Sigmoid colon (tissue), 7 donors: ENCODE data around the gene RETNLB. TPM values are rescaled to one million over a fixed set of nuclear protein-coding genes. Genes with fewer than 3 reads are reported as not detected.

Source experiments
- DNase-seq: peaks from one replicate; pipeline ENCODE4 v3.0.0-alpha.2; 2019
- H3K27ac ChIP-seq, 4 donors: fragments of 200-600 bp; sonication (generic); one replicate each; pipeline ENCODE4 v1.5.1; 2016 to 2019; ENCODE audit warnings: mild to moderate bottlenecking in 1 of 4
- H3K27me3 ChIP-seq, 3 donors: fragments of 200-600 bp; sonication (generic); one replicate each; pipeline ENCODE4 v1.5.1; 2019; ENCODE audit warnings: mild to moderate bottlenecking in 1 of 3
- H3K36me3 ChIP-seq, 4 donors: fragments of 200-600 bp; sonication (generic); one replicate each; pipeline ENCODE4 v1.5.1; 2016 to 2019
- H3K4me1 ChIP-seq, 4 donors: fragments of 200-600 bp; sonication (generic); one replicate each; pipeline ENCODE4 v1.5.1; 2017 to 2019
- H3K4me3 ChIP-seq, 4 donors: fragments of 200-600 bp; sonication (generic); one replicate each; pipeline ENCODE4 v1.5.1; 2017 to 2019; ENCODE audit warnings: mild to moderate bottlenecking in 2 of 4, moderate library complexity in 1 of 4
- H3K9me3 ChIP-seq, 4 donors: fragments of 200-600 bp in 3 of 4; sonication (generic) in 3 of 4; one replicate each; pipeline versions ENCODE4 v1.5.1 to v1.6.1; 2013 to 2019
- CTCF ChIP-seq, 4 experiments: fragments of 450-650 bp in 3 of 4; fragments of 200-600 bp in 1 of 4; IDR thresholded peaks; one replicate each; pipeline ENCODE4 v1.5.1; 2016 to 2019; ENCODE audit warnings: antibody characterized with exemption in 4 of 4, mild to moderate bottlenecking in 3 of 4, moderate library complexity in 2 of 4
- EP300 ChIP-seq, 4 donors: sonication (generic); formaldehyde crosslinking; IDR thresholded peaks; one replicate each; pipeline ENCODE4 v1.6.1; 2017; ENCODE audit warnings: antibody characterized with exemption in 4 of 4
- POLR2A ChIP-seq, 2 donors: fragments of 450-650 bp; IDR thresholded peaks; one replicate each; pipeline ENCODE4 v1.6.1; 2016; ENCODE audit warnings: antibody characterized with exemption in 2 of 2, mild to moderate bottlenecking in 2 of 2, moderate library complexity in 2 of 2
- POLR2AphosphoS5 ChIP-seq, 4 donors: sonication (generic); formaldehyde crosslinking; IDR thresholded peaks; one replicate each; pipeline ENCODE4 v1.6.1; 2017; ENCODE audit warnings: antibody characterized with exemption in 4 of 4
- WGBS, 2 donors: extraction: QIAGEN DNeasy Blood & Tissue Kit; methylation state at CpG; one replicate each; pipeline ENCODE4 v1.1.7; 2013; 5-methylcytosine and 5-hydroxymethylcytosine counted together
- intact Hi-C: fragments of 100-400 bp; cut with DNase I; formaldehyde crosslinking; loops from one replicate; pipeline ENCODE4 v1.15.1; 2023
- polyA plus RNA-seq, 3 donors: library from polyadenylated mRNA; stranded (reverse); fragments of 200-250 nt; gene quantifications; one replicate each; pipeline ENCODE4 v1.2.3, GENCODE V29; 2013
- total RNA-seq, 4 donors: library from RNA; depleted of rRNA; stranded (reverse); fragments of >200 nt; gene quantifications; one replicate each; pipeline ENCODE4 v1.1.0, GENCODE V29; 2016
- donor health status: healthy with polysubstance abuse.
- donor health status: Bipolar disorder and iron deficiency.
- donor health status: healthy.

Gene RETNLB
- total and polyA plus RNA-seq, 7 donors, result 48.6 to 86.0 (median 55.3) TPM; not detected in 4

DNA sequence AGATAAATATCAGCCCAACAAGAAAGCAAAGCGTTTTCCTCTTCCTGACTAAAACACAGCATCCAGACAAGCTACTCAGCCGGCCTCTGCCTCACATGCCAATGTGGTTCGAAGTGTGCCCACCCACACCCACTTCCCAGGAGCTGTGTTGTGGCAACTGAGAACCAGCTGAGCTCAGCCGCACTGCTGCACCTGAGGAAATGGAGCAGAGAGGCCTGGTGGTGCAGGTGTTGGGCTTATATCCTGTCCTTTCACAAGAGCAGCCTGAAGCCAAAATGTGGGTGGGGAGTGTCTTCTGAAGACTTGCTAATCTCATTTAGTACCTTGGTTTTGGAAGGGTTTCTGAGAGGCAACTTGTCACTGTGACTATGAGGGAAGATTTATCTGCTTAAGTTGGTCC, 23.0 kb upstream of the RETNLB start:
- intact Hi-C loops, result no loop called here
- Histone ChIP-seq H3K9me3 (no peaks in the 10 kb centered on the region), H3K4me3 (no peak overlapping the region), H3K27ac (no peak overlapping the region), H3K27me3 (no peaks in the 10 kb centered on the region), H3K4me1 (no peaks in the 10 kb centered on the region), H3K36me3 (no peaks in the 10 kb centered on the region)
- no peak for DNase-seq
- WGBS, 2 donors, result 72 to 90% methylated on average over 4 of the region's 4 CpGs
- TF ChIP-seq POLR2A (IDR thresholded peaks at IDR 0.05), result no peak
- no peak for TF ChIP-seq EP300 (IDR thresholded peaks at IDR 0.05)
- no peak for TF ChIP-seq CTCF (IDR thresholded peaks at IDR 0.05)
- TF ChIP-seq POLR2AphosphoS5 (IDR thresholded peaks at IDR 0.05), result no peak

DNA sequence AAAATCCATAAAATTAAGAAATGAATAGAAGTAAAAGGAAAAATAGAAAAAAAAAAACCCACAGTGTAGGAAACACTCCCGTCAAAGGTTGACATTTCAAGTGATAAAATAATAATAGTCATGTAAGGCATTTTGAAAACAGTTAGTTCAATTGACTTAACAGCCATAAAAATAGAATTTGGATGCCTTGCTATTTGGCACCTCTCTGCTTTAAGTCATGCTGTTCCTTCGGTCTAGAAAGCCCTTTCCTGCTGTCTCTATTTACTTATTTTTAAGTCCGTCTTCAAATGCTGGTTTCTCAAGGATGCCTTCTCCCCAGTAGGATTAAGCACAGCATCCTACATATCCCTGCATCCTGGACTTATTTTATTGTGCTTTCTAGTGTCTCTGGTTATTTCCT, 22.3 kb upstream of the RETNLB start:
- H3K36me3 ChIP-seq, result no peaks in the 10 kb centered on the region
- no peak for TF ChIP-seq POLR2A (IDR thresholded peaks at IDR 0.05)
- TF ChIP-seq POLR2AphosphoS5 (IDR thresholded peaks at IDR 0.05), result no peak
- TF ChIP-seq EP300 (IDR thresholded peaks at IDR 0.05), result no peak
- no peaks in the 10 kb centered on the region for H3K9me3 ChIP-seq
- DNase-seq, result no peak
- H3K4me3 ChIP-seq, result no peak overlapping the region
- no peaks in the 10 kb centered on the region for H3K27me3 ChIP-seq
- no peak overlapping the region for H3K27ac ChIP-seq
- intact Hi-C loops, result no loop called here
- 93 to 96% methylated on average over 3 of the region's 3 CpGs for WGBS, 2 donors
- H3K4me1 ChIP-seq, result no peaks in the 10 kb centered on the region

DNA sequence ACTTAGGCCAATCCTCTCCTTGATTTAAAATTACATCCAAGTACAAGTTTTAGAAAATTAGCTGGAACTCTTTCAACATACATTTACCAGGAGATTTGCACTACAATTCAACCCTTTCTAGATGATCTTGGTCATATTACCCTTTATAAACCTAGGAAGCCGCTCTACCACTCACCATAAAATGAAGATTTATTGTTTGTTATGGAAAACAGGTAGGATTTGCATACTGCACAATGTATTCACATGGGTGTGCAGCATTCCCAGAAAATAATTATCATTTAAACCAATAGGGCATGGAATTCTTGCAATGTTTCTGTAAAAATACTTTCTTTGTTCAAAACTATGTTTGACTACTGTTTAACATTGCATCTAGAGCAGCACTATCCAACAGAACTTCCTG, 18.4 kb upstream of the RETNLB start:
- H3K9me3 ChIP-seq, result no peaks in the 10 kb centered on the region
- no peak overlapping the region for H3K27ac ChIP-seq
- H3K4me1 ChIP-seq, result no peaks in the 10 kb centered on the region
- no peaks in the 10 kb centered on the region for H3K36me3 ChIP-seq
- no peak overlapping the region for H3K4me3 ChIP-seq
- TF ChIP-seq POLR2AphosphoS5 (IDR thresholded peaks at IDR 0.05), result no peak
- no peak for TF ChIP-seq CTCF (IDR thresholded peaks at IDR 0.05)
- no peak for TF ChIP-seq POLR2A (IDR thresholded peaks at IDR 0.05)
- no peaks in the 10 kb centered on the region for H3K27me3 ChIP-seq
- no peak for DNase-seq
- WGBS, 2 donors, result 35 to 58% methylated on average over 1 of the region's 1 CpG
- intact Hi-C loops, result no loop called here

GRCh38 chr3:108767253-108767652, 10.0 kb upstream of the RETNLB start:
- no peak for DNase-seq
- Histone ChIP-seq H3K27ac (no peak overlapping the region), H3K4me3 (no peak overlapping the region), H3K9me3 (no peaks in the 10 kb centered on the region), H3K27me3 (no peaks in the 10 kb centered on the region), H3K36me3 (no peaks in the 10 kb centered on the region), H3K4me1 (no peaks in the 10 kb centered on the region)
- WGBS, 2 donors, result 83 to 92% methylated on average over 3 of the region's 3 CpGs
- intact Hi-C loops, result no loop called here
- TF ChIP-seq POLR2A (IDR thresholded peaks at IDR 0.05) (no peak), EP300 (IDR thresholded peaks at IDR 0.05) (no peak), POLR2AphosphoS5 (IDR thresholded peaks at IDR 0.05) (no peak), CTCF (IDR thresholded peaks at IDR 0.05) (no peak)

- TF ChIP-seq CTCF (IDR thresholded peaks at IDR 0.05), result no peak
- TF ChIP-seq POLR2A (IDR thresholded peaks at IDR 0.05), result no peak
- no peak for TF ChIP-seq EP300 (IDR thresholded peaks at IDR 0.05)
- no peak for TF ChIP-seq POLR2AphosphoS5 (IDR thresholded peaks at IDR 0.05)
- 51 to 65% methylated on average over 5 of the region's 5 CpGs for WGBS, 2 donors
- no peak overlapping the region for H3K27ac ChIP-seq
- H3K27me3 ChIP-seq, result no peaks in the 10 kb centered on the region
- DNase-seq, result no peak
- intact Hi-C loops, result no loop called here
- H3K4me1 ChIP-seq, result no peaks in the 10 kb centered on the region
- H3K36me3 ChIP-seq, result no peaks in the 10 kb centered on the region
- H3K9me3 ChIP-seq, result no peaks in the 10 kb centered on the region
- H3K4me3 ChIP-seq, result no peak overlapping the region
Measured at GRCh38 chr3:108755686-108756085, 1.5 kb downstream of the RETNLB start.
